HEK293 (cell line): ENCODE results near the gene BCL2.

ENCODE experiments used
- CTCF ChIA-PET: fragments of 350-600 bp; formaldehyde crosslinking; extraction: SDS; loops from one replicate; lab custom pipeline; 2021; ENCODE audit warnings: antibody characterized with exemption; lab: Yijun Ruan, JAX
- POLR2A ChIA-PET: fragments of 300-600 bp; formaldehyde crosslinking; extraction: SDS; loops from one replicate; lab custom pipeline; 2020; ENCODE audit warnings: antibody characterized with exemption, inconsistent platforms; lab: Yijun Ruan, JAX
- H3K27ac ChIP-seq: fragments of 200-500 bp; sonication (Bioruptor generic); 2 replicates; pipeline ENCODE4 v1.5.1; 2014; ENCODE audit warnings: low read depth, low read length, control low read depth, inconsistent platforms; ENCODE audit errors: extremely low read depth
- H3K36me3 ChIP-seq, 2 experiments: fragments of 200-500 bp in 1 of 2; sonication (Bioruptor generic) in 1 of 2; 1 replicate in 1 of 2; 2 replicates in 1 of 2; pipeline ENCODE4 v1.5.1; 2014 to 2017; ENCODE audit warnings: inconsistent platforms in 2 of 2, low read length in 2 of 2; ENCODE audit not compliant: control insufficient read depth in 2 of 2, insufficient read depth in 1 of 2
- H3K4me1 ChIP-seq: fragments of 200-500 bp; sonication (Bioruptor generic); 2 replicates; pipeline ENCODE4 v1.5.1; 2014; ENCODE audit warnings: mild to moderate bottlenecking, low read length, inconsistent platforms; ENCODE audit not compliant: control insufficient read depth, insufficient read depth
- H3K4me3 ChIP-seq: 2 replicates; pipeline ENCODE4 v1.5.1; 2011; ENCODE audit warnings: low read depth, mild to moderate bottlenecking, control low read depth, low read length, moderate library complexity
- H3K9me3 ChIP-seq: fragments of 200-500 bp; sonication (Bioruptor generic); 2 replicates; pipeline ENCODE4 v1.5.1; 2014; ENCODE audit warnings: low read depth, low read length, inconsistent platforms; ENCODE audit not compliant: control insufficient read depth, insufficient read depth
- BCL11B ChIP-seq: fragments of 450-650 bp; formaldehyde crosslinking; IDR thresholded peaks from 2 replicates; pipeline ENCODE4 v1.5.1; 2016; ENCODE audit warnings: low read depth, missing biosample characterization, missing genetic modification characterization
- FEZF1 ChIP-seq: fragments of 450-650 bp; formaldehyde crosslinking; IDR thresholded peaks from 2 replicates; pipeline ENCODE4 v1.5.1; 2016; ENCODE audit warnings: missing biosample characterization, missing genetic modification characterization
- PATZ1 ChIP-seq: fragments of 450-650 bp; formaldehyde crosslinking; IDR thresholded peaks from 2 replicates; pipeline ENCODE4 v1.5.1; 2016; ENCODE audit warnings: missing biosample characterization, missing genetic modification characterization
- PRDM2 ChIP-seq: fragments of 450-650 bp; formaldehyde crosslinking; IDR thresholded peaks from 2 replicates; pipeline ENCODE4 v1.5.1; 2016; ENCODE audit warnings: missing biosample characterization, missing genetic modification characterization, borderline replicate concordance
- ZFP37 ChIP-seq: fragments of 450-650 bp; formaldehyde crosslinking; IDR thresholded peaks from 2 replicates; pipeline ENCODE4 v1.5.1; 2016; ENCODE audit warnings: missing biosample characterization, missing genetic modification characterization
- ZIC2 ChIP-seq: fragments of 450-650 bp; formaldehyde crosslinking; IDR thresholded peaks from 2 replicates; pipeline ENCODE4 v1.5.1; 2016; ENCODE audit warnings: missing biosample characterization, missing genetic modification characterization
- ZNF10 ChIP-seq: fragments of 450-650 bp; formaldehyde crosslinking; IDR thresholded peaks from 2 replicates; pipeline ENCODE4 v1.5.1; 2017; ENCODE audit warnings: missing biosample characterization, missing genetic modification characterization
- ZNF175 ChIP-seq: fragments of 450-650 bp; formaldehyde crosslinking; IDR thresholded peaks from 2 replicates; pipeline ENCODE4 v1.5.1; 2016; ENCODE audit warnings: missing biosample characterization, missing genetic modification characterization
- ZNF274 ChIP-seq, 2 experiments: fragments of 200-500 bp in 1 of 2; fragments of 450-650 bp in 1 of 2; sonication (Bioruptor generic) in 1 of 2; formaldehyde crosslinking in 1 of 2; IDR thresholded peaks; 2 replicates each; pipeline versions ENCODE4 v1.5.1 to v1.6.1; 2014 to 2016; ENCODE audit warnings: borderline replicate concordance in 1 of 2, inconsistent platforms in 1 of 2, low read length in 1 of 2, missing biosample characterization in 1 of 2, missing genetic modification characterization in 1 of 2
- ZNF280C ChIP-seq: fragments of 450-650 bp; formaldehyde crosslinking; IDR thresholded peaks from 2 replicates; pipeline ENCODE4 v1.5.1; 2016; ENCODE audit warnings: missing biosample characterization, missing genetic modification characterization
- ZNF350 ChIP-seq: fragments of 450-650 bp; formaldehyde crosslinking; IDR thresholded peaks from 2 replicates; pipeline ENCODE4 v1.5.0; 2017; ENCODE audit warnings: missing biosample characterization, mild to moderate bottlenecking, missing genetic modification characterization
- ZNF404 ChIP-seq: fragments of 450-650 bp; formaldehyde crosslinking; IDR thresholded peaks from 2 replicates; pipeline ENCODE4 v1.5.1; 2017; ENCODE audit warnings: missing biosample characterization, missing genetic modification characterization
- ZNF416 ChIP-seq: fragments of 450-650 bp; formaldehyde crosslinking; IDR thresholded peaks from 2 replicates; pipeline ENCODE4 v1.5.1; 2016; ENCODE audit warnings: missing biosample characterization, missing genetic modification characterization
- ZNF426 ChIP-seq: fragments of 450-650 bp; formaldehyde crosslinking; IDR thresholded peaks from 2 replicates; pipeline ENCODE4 v1.5.1; 2017; ENCODE audit warnings: missing biosample characterization, missing genetic modification characterization, mild to moderate bottlenecking, inconsistent platforms, moderate library complexity
- ZNF513 ChIP-seq: fragments of 450-650 bp; IDR thresholded peaks from 2 replicates; pipeline ENCODE4 v1.5.1; 2018; ENCODE audit warnings: missing biosample characterization, missing genetic modification characterization
- ZNF548 ChIP-seq: fragments of 450-650 bp; formaldehyde crosslinking; IDR thresholded peaks from 2 replicates; pipeline ENCODE4 v1.5.1; 2016; ENCODE audit warnings: missing biosample characterization, missing genetic modification characterization
- ZNF629 ChIP-seq: fragments of 450-650 bp; formaldehyde crosslinking; IDR thresholded peaks from 2 replicates; pipeline ENCODE4 v1.5.1; 2017; ENCODE audit warnings: missing biosample characterization, missing genetic modification characterization
- ZNF747 ChIP-seq: fragments of 450-650 bp; formaldehyde crosslinking; IDR thresholded peaks from 2 replicates; pipeline ENCODE4 v1.5.1; 2016; ENCODE audit warnings: missing biosample characterization, missing genetic modification characterization
- ZSCAN5A ChIP-seq: fragments of 450-650 bp; formaldehyde crosslinking; IDR thresholded peaks from 2 replicates; pipeline ENCODE4 v1.5.1; 2016; ENCODE audit warnings: missing biosample characterization, missing genetic modification characterization

Gene BCL2

GRCh38 chr18:63284827-63285733 lies 34.5 kb downstream of the BCL2 start:
- H3K4me1 ChIP-seq, result peaks cover 18% of the 10 kb centered on the region; the same call in 1 of the 2 replicates
- POLR2A ChIA-PET, result no interaction called here
- no peak overlapping the region for H3K4me3 ChIP-seq
- no peaks in the 10 kb centered on the region for H3K9me3 ChIP-seq
- TF ChIP-seq ZNF629 (tag by site-specific recombination) (no peak), ZNF350 (tag by site-specific recombination) (no peak), ZIC2 (tag by site-specific recombination) (no peak), ZNF416 (tag by site-specific recombination) (no peak), ZNF280C (tag by site-specific recombination) (no peak), PATZ1 (tag by site-specific recombination) (no peak), ZSCAN5A (tag by site-specific recombination) (no peak), ZNF175 (no peak), ZNF426 (tag by site-specific recombination) (no peak), BCL11B (tag by site-specific recombination) (no peak), ZNF404 (tag by site-specific recombination) (no peak), ZNF274 (IDR thresholded peaks at IDR 0.05; ENCODE audit: low read length) (no peak), ZNF274 (tag by site-specific recombination; IDR thresholded peaks at IDR 0.05; ENCODE audit: borderline replicate concordance) (no peak), ZNF548 (tag by site-specific recombination) (no peak)
- no peak overlapping the region for H3K27ac ChIP-seq
- H3K36me3 ChIP-seq, result no peaks in the 10 kb centered on the region
- CTCF ChIA-PET, result interaction anchor here (0.7 kb wide), 1 partner anchor 168 kb away, joined by 3 read pairs; no protein-coding TSS in a partner anchor

GRCh38 chr18:63284173-63284799 lies 35.3 kb downstream of the BCL2 start:
- Histone ChIP-seq H3K4me3 (no peak overlapping the region), H3K27ac (no peak overlapping the region), H3K9me3 (no peaks in the 10 kb centered on the region), H3K4me1 (peaks cover 18% of the 10 kb centered on the region; the same call in 1 of the 2 replicates), H3K36me3 (no peaks in the 10 kb centered on the region)
- CTCF ChIA-PET, result interaction anchor here (0.7 kb wide), 1 partner anchor 169 kb away, joined by 3 read pairs; no protein-coding TSS in a partner anchor
- POLR2A ChIA-PET, result no interaction called here
- no peak for TF ChIP-seq ZNF747 (tag by site-specific recombination)
- no peak for TF ChIP-seq FEZF1 (tag by site-specific recombination)
- TF ChIP-seq ZFP37, result no peak
- TF ChIP-seq ZNF513 (tag by site-specific recombination), result no peak
- no peak for TF ChIP-seq ZNF10 (tag by site-specific recombination)
- no peak for TF ChIP-seq PRDM2 (tag by site-specific recombination)
